ENCODE results near the gene MCF2. TPM values are rescaled to one million over a fixed set of nuclear protein-coding genes. Genes with fewer than 3 reads are reported as not detected.

The MCF2 gene
- total RNA-seq, 1 donor: 0.45 TPM

GRCh38 chrX:139542652-139543051, 165.3 kb downstream of the MCF2 start:
- no peak for TF ChIP-seq CTCF (IDR thresholded peaks at IDR 0.05; ENCODE audit: insufficient read depth, low read length)
- no peak overlapping the region for H3K4me3 ChIP-seq (ENCODE audit: low read depth, low read length)
- no peak for DNase-seq (ENCODE audit: low read depth)

- H3K4me3 ChIP-seq (ENCODE audit: low read depth, low read length): no peak overlapping the region
- TF ChIP-seq CTCF (IDR thresholded peaks at IDR 0.05; ENCODE audit: insufficient read depth, low read length): no peak
- no peak for DNase-seq (ENCODE audit: low read depth)
Measured at GRCh38 chrX:139538907-139539790, 168.8 kb downstream of the MCF2 start.

- no peak for TF ChIP-seq CTCF (IDR thresholded peaks at IDR 0.05; ENCODE audit: insufficient read depth, low read length)
- H3K4me3 ChIP-seq (ENCODE audit: low read depth, low read length): no peak overlapping the region
- DNase-seq (ENCODE audit: low read depth): no peak
Measured at GRCh38 chrX:139533444-139533843, 174.5 kb downstream of the MCF2 start.

GRCh38 chrX:139532834-139533233, 175.1 kb downstream of the MCF2 start:
- TF ChIP-seq CTCF (IDR thresholded peaks at IDR 0.05; ENCODE audit: insufficient read depth, low read length): no peak

More at GRCh38 chrX:139532834-139533233, 175.1 kb downstream of the MCF2 start:
- H3K4me3 ChIP-seq (ENCODE audit: low read depth, low read length): no peak overlapping the region
- DNase-seq (ENCODE audit: low read depth): no peak

Small RNA genes lying within 50 kb of the gene (small RNA-seq; reads per million reads assigned to genes)
- gene RF01210: not detected

Other genes starting within 250 kb of the MCF2 start
- not detected in 2 replicates for gene F9, start 177.4 kb downstream of the MCF2 start, total RNA-seq (ENCODE audit: low replicate concordance)
- 48.2 and 71.2 TPM in 2 replicates for gene ATP11C, start 224.9 kb upstream of the MCF2 start, total RNA-seq (ENCODE audit: low replicate concordance)